Sigmoid colon (tissue), 7 donors: ENCODE results near the gene CDKAL1. TPM values are rescaled to one million over a fixed set of nuclear protein-coding genes. Genes with fewer than 3 reads are reported as not detected.

Experiments
- DNase-seq: peaks from one replicate; pipeline ENCODE4 v3.0.0-alpha.2; 2019
- H3K27ac ChIP-seq, 4 donors: fragments of 200-600 bp; sonication (generic); one replicate each; pipeline ENCODE4 v1.5.1; 2016 to 2019; ENCODE audit warnings: mild to moderate bottlenecking in 1 of 4
- H3K27me3 ChIP-seq, 3 donors: fragments of 200-600 bp; sonication (generic); one replicate each; pipeline ENCODE4 v1.5.1; 2019; ENCODE audit warnings: mild to moderate bottlenecking in 1 of 3
- H3K36me3 ChIP-seq, 4 donors: fragments of 200-600 bp; sonication (generic); one replicate each; pipeline ENCODE4 v1.5.1; 2016 to 2019
- H3K4me1 ChIP-seq, 4 donors: fragments of 200-600 bp; sonication (generic); one replicate each; pipeline ENCODE4 v1.5.1; 2017 to 2019
- H3K4me3 ChIP-seq, 4 donors: fragments of 200-600 bp; sonication (generic); one replicate each; pipeline ENCODE4 v1.5.1; 2017 to 2019; ENCODE audit warnings: mild to moderate bottlenecking in 2 of 4, moderate library complexity in 1 of 4
- H3K9me3 ChIP-seq, 4 donors: fragments of 200-600 bp in 3 of 4; sonication (generic) in 3 of 4; one replicate each; pipeline versions ENCODE4 v1.5.1 to v1.6.1; 2013 to 2019
- CTCF ChIP-seq, 4 experiments: fragments of 450-650 bp in 3 of 4; fragments of 200-600 bp in 1 of 4; IDR thresholded peaks; one replicate each; pipeline ENCODE4 v1.5.1; 2016 to 2019; ENCODE audit warnings: antibody characterized with exemption in 4 of 4, mild to moderate bottlenecking in 3 of 4, moderate library complexity in 2 of 4
- EP300 ChIP-seq, 4 donors: sonication (generic); formaldehyde crosslinking; IDR thresholded peaks; one replicate each; pipeline ENCODE4 v1.6.1; 2017; ENCODE audit warnings: antibody characterized with exemption in 4 of 4
- POLR2A ChIP-seq, 2 donors: fragments of 450-650 bp; IDR thresholded peaks; one replicate each; pipeline ENCODE4 v1.6.1; 2016; ENCODE audit warnings: antibody characterized with exemption in 2 of 2, mild to moderate bottlenecking in 2 of 2, moderate library complexity in 2 of 2
- POLR2AphosphoS5 ChIP-seq, 4 donors: sonication (generic); formaldehyde crosslinking; IDR thresholded peaks; one replicate each; pipeline ENCODE4 v1.6.1; 2017; ENCODE audit warnings: antibody characterized with exemption in 4 of 4
- WGBS, 2 donors: extraction: QIAGEN DNeasy Blood & Tissue Kit; methylation state at CpG; one replicate each; pipeline ENCODE4 v1.1.7; 2013; 5-methylcytosine and 5-hydroxymethylcytosine counted together
- intact Hi-C: fragments of 100-400 bp; cut with DNase I; formaldehyde crosslinking; loops from one replicate; pipeline ENCODE4 v1.15.1; 2023
- polyA plus RNA-seq, 3 donors: library from polyadenylated mRNA; stranded (reverse); fragments of 200-250 nt; gene quantifications; one replicate each; pipeline ENCODE4 v1.2.3, GENCODE V29; 2013
- total RNA-seq, 4 donors: library from RNA; depleted of rRNA; stranded (reverse); fragments of >200 nt; gene quantifications; one replicate each; pipeline ENCODE4 v1.1.0, GENCODE V29; 2016
- donor health status: healthy with polysubstance abuse.
- donor health status: Bipolar disorder and iron deficiency.
- donor health status: healthy.

Gene CDKAL1
- total and polyA plus RNA-seq, 7 donors: 2.8 to 14.7 (median 11.4) TPM

- H3K9me3 ChIP-seq: no peaks in the 10 kb centered on the region
- no peaks in the 10 kb centered on the region for H3K36me3 ChIP-seq
- H3K4me3 ChIP-seq: no peak overlapping the region
- intact Hi-C loops: no loop called here
- no peaks in the 10 kb centered on the region for H3K27me3 ChIP-seq
- WGBS, 2 donors: 60 to 84% methylated on average over 2 of the region's 2 CpGs
- H3K27ac ChIP-seq: no peak overlapping the region
- TF ChIP-seq POLR2A (IDR thresholded peaks at IDR 0.05): no peak
- TF ChIP-seq POLR2AphosphoS5 (IDR thresholded peaks at IDR 0.05): no peak
- TF ChIP-seq CTCF (IDR thresholded peaks at IDR 0.05): no peak
- TF ChIP-seq EP300 (IDR thresholded peaks at IDR 0.05): no peak
- H3K4me1 ChIP-seq: peaks cover 0 to 4% (median 0%) of the 10 kb centered on the region in 4 donors
- no peak for DNase-seq
Measured at GRCh38 chr6:20712011-20712410, 177.8 kb downstream of the CDKAL1 start.

- Histone ChIP-seq H3K36me3 (no peaks in the 10 kb centered on the region), H3K4me3 (no peak overlapping the region), H3K4me1 (no peaks in the 10 kb centered on the region), H3K27me3 (no peaks in the 10 kb centered on the region), H3K27ac (no peak overlapping the region), H3K9me3 (no peaks in the 10 kb centered on the region)
- 65 to 80% methylated on average over 3 of the region's 3 CpGs for WGBS, 2 donors
- intact Hi-C loops: no loop called here
- DNase-seq: no peak
- TF ChIP-seq EP300 (IDR thresholded peaks at IDR 0.05) (no peak), CTCF (IDR thresholded peaks at IDR 0.05) (no peak)
Measured at GRCh38 chr6:20715135-20715806, 181.0 kb downstream of the CDKAL1 start.

GRCh38 chr6:20716865-20717264, 182.6 kb downstream of the CDKAL1 start:
- no peaks in the 10 kb centered on the region for H3K36me3 ChIP-seq
- 77 to 80% methylated on average over 1 of the region's 1 CpG for WGBS, 2 donors
- H3K4me3 ChIP-seq: no peak overlapping the region
- intact Hi-C loops: no loop called here
- no peak for DNase-seq
- H3K9me3 ChIP-seq: no peaks in the 10 kb centered on the region
- H3K4me1 ChIP-seq: no peaks in the 10 kb centered on the region
- H3K27me3 ChIP-seq: no peaks in the 10 kb centered on the region
- no peak overlapping the region for H3K27ac ChIP-seq
- TF ChIP-seq CTCF (IDR thresholded peaks at IDR 0.05) (no peak), POLR2A (IDR thresholded peaks at IDR 0.05) (no peak), EP300 (IDR thresholded peaks at IDR 0.05) (no peak), POLR2AphosphoS5 (IDR thresholded peaks at IDR 0.05) (no peak)

- Histone ChIP-seq H3K9me3 (no peaks in the 10 kb centered on the region), H3K27me3 (no peaks in the 10 kb centered on the region), H3K27ac (no peak overlapping the region), H3K4me3 (no peak overlapping the region), H3K36me3 (no peaks in the 10 kb centered on the region), H3K4me1 (no peaks in the 10 kb centered on the region)
- intact Hi-C loops: no loop called here
- TF ChIP-seq POLR2AphosphoS5 (IDR thresholded peaks at IDR 0.05) (no peak), POLR2A (IDR thresholded peaks at IDR 0.05) (no peak), CTCF (IDR thresholded peaks at IDR 0.05) (no peak), EP300 (IDR thresholded peaks at IDR 0.05) (no peak)
- no peak for DNase-seq
Measured at GRCh38 chr6:20717743-20718142, 183.5 kb downstream of the CDKAL1 start.
